Mammary epithelial cell (primary cell): Measurements from ENCODE around the gene MEGF11.

ENCODE experiments used
- CTCF ChIP-seq, 2 donors: IDR thresholded peaks in 1 of 2; conservative IDR thresholded peaks in 1 of 2; 2 replicates each; pipeline ENCODE4 v1.5.1; 2011 to 2012; ENCODE audit warnings: inconsistent platforms in 2 of 2, low read length in 2 of 2, mild to moderate bottlenecking in 2 of 2, control low read depth in 1 of 2, low read depth in 1 of 2; ENCODE audit not compliant: insufficient read depth in 1 of 2; ENCODE audit errors: extremely low read depth in 1 of 2
- EZH2 ChIP-seq: IDR thresholded peaks from 2 replicates; pipeline ENCODE4 v1.6.1; 2012; ENCODE audit warnings: low read length, inconsistent platforms, borderline replicate concordance

- TF ChIP-seq EZH2: no peak
- TF ChIP-seq CTCF (conservative IDR thresholded peaks at IDR 0.05 in 1 of 2, IDR thresholded peaks at IDR 0.05 in 1 of 2; ENCODE audit: extremely low read depth in 1 of 2, insufficient read depth in 1 of 2, low read depth in 1 of 2, low read length in 2 of 2): no peak
These were observed 223.9 kb downstream of the MEGF11 start for GRCh38 chr15:66029650-66030049.
